GM19023 (cell line): ENCODE measurements around the gene NOC4L.

ENCODE experiments used
- ATAC-seq: cut with Tn5 transposase; IDR thresholded peaks from one replicate; pipeline ENCODE4 v1.9.1; 2021; ENCODE audit warnings: mild to moderate bottlenecking, moderate library complexity; ENCODE audit not compliant: unreplicated experiment

Gene NOC4L

DNA sequence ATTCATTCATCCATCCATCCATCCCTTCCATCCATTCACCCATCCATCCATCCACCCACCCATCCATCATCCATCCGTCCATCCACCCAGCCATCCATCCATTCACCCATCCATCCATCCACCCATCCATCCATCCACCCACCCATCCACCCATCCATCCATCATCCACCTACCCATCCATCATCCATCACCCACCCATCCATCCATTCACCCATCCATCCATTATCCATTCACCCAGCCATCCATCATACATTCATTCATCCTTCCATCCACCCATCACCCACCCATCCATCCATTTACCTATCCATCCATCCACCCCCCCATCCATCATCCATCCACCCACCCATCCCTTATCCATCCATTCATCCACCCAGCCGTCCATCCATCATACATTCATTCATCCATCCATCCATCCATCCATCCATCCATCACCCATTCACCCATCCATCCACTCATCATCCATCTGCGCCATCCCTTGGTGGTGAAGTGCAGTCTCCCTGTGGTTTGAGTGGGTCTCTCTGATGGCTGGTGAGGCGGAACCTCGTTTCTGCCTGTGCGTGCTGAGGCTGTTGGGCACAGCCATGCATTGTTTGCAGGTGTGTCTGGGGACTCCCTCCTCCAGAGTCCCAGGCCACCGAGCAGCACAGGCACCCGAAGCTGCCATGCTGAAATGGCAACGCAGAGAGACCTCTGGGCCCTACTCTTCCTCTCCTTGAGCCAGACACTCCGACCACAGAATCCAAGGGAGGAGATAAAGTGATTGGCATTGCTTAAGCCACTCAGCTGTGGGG, 22.7 kb downstream of the NOC4L start:
- ATAC-seq: no peak

DNA sequence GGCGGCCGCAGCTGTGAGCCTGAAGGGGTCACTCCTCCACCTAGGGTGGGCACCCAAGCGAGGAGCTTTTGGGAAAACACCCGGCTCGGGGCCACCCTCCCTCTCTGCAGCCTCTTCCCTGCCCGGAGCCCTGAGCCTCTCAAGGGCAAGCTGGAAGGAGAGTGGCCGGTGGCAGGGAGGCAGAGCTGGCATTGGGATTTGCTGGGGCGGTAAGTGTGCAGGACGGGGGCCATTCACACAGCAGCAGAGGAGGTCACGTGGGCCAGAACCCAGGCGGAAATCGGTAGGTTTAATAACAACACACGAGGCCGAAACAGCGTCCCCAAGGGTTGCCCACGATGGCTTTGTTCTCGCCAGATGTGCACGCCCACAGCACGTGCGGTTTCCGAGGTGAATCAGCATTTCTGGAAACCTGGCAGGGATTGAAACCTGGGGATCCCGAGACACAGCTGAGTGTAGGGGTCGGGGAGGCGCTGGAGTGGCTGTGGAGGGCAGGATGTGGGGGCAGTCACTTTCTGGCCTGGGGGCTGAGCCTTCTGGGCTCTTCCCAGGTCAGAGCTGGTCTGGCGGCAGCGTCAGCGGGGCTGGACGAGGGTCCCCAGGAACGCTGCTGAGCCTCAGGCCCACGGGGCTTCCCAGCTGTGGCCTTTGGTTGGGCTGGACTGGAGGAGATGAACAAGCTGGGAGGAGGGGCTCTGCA, 23.5 kb downstream of the NOC4L start:
- ATAC-seq: no peak

DNA sequence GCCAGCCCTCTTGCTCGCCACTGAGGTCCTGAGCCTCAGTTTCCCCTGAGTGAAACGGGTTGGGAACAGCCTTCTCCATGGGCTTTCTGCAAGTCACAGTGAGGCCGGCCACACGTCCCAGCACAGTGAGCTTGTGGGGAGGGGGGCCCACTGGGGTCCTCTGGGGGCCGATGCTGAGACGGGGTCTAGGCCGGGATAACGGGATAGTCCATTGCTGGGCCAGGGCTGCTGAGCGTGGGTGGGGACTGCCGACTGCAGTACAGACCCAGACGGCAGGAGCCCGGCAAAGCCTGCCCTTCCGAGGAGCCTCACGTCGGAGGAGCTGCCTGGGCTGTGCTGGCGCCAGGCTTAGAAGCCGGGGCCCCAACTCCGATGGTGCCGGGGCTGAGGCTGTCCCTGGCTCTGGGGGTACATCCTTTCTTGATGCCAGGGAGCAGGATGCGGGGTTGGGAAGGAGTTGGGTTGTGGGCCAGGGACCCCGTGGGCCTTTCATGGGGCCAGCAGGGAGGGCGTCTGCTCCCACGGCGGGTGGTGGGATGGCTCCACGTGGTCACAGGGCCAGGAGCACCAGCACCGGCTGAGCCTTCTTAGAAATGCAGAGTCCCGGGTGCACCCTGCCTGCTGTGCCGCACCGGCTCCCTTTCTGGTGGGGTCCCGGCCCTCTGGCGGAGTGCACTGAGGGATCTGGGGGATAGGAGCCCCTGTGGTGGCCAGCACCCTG, 24.2 kb downstream of the NOC4L start:
- no peak for ATAC-seq

DNA sequence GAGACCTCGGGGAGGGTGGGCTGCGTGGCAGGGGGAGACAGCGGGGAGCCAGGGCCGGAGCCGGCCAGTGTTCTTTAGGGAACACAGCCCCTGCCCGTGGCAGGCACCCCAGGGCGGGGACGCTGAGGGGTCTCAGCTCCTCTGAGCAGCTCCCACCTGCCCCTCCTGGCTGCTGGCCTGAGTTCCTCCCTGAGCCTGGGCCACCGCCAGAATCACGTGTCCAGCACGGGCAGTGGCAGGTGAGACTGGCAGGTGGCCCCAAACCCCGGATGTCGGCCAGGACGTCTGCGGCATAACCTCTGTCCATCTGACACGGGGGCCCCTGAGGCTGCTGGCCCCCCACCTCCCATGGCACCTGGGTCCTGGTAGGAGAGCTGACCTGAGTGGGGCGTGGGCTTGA, 25.1 kb downstream of the NOC4L start:
- ATAC-seq: no peak

DNA sequence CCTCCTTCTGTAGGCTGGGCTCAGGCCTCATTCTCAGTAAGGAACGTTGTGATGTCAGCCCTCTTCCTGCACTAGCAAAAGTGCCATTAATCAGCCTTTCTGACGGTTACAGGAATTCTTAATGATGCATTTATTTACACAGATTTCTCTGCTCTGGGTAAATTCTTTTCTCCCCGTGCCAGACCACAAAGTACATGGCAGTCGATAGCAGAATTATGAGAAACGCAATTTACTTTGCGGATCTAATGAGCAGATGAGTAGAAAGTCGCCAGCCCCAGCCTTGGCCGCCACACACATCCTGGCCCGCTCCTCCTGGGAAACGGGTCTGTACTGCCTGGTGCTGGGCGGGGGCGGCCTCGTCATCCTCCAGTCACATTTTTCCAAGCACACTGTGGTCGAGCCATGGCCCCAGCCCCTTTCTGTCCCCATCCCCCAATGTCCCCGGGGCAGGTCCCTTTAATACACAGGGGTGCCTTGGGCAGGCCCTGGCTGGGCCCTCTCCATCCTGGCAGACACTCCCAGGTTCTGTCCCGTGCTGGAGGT, 25.9 kb downstream of the NOC4L start:
- no peak for ATAC-seq

DNA sequence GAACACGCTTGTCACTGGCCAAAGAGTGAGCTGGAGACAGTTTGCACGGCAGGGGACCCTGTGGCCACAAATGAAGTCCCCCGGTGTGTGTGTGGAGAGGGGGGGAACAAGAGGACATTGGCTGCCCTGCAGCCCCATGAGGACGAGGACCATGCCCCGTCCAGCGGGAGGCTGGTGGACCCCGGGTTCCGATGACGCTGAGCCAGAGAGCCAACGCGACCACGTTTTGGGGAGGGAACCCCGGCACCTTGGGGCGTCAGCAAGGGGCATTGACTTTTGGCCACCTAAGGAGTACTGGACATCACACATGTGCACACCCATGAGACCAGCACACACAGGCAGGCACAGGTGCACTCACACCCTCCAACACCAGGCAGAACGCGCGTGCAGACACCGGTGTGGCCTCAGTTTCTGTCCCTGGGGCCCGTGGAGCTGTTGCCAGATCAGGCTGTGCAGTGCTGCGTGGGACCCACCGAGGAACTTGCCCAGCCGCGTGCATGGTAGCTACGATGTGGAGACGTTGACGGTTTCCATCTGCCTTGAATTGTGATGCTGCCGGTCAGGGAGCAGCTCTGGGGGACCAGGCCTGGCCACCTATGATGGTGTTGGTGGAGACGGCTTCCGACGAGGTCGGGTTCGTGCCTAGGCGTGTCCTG, 26.5 kb downstream of the NOC4L start:
- no peak for ATAC-seq

DNA sequence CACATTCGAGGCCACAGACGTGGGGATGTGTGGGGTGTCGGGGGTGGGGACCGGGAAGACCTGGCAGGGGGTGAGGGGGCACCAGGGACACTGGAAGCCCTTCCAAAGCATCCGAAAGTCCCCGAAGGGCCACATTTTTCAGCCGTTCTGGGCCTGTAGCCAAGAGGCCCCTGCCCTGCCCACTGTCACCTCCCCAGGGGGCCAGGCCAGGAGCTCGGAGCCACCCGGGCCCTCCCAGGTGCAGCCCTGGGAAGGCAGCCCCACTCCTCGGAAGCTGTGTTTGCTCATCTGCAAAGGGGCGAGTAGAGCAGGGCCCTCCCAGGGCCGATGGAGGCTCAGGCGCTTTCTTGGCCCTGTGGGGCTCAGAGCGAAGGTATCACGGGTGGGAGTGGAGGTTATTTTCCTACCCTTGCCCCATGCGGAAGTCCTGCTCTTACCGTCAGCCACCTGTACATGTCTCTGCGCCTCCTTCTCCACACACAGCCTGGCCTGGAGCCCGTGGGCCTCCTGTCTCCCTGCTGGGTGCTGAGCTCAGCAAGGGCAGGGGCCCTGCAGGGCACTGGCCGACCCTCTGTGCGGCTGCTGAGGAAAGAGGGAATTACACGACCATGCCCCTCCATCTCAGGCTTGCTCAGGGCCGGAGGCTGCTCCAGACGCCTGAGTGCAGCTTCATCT, 27.2 kb downstream of the NOC4L start:
- no peak for ATAC-seq

DNA sequence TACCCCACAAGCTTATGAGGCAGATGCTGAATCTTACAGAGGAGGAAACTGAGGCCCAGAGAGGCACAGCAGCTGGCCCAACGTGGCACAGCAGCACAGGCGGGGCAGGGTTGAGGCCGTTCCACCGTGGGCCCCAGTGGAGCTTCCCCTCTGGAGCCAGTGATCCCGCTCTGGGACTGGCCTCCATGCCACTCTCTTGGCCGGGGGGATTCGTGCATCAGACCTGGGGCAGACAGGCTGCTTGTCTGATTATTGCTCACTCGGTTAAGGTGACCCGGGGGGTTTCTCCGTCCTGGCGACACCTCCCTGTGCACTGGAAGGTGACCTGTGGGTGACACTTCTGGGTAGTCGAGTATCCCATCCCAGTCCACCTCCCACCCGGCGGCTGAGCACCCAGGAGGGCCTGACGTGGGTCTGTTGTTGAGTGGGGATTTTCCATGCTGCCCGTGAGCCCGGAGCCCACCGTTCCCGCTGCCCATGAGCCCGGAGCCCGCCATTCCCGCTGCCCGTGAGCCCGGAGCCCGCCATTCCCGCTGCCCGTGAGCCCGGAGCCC, 27.8 kb downstream of the NOC4L start:
- no peak for ATAC-seq

DNA sequence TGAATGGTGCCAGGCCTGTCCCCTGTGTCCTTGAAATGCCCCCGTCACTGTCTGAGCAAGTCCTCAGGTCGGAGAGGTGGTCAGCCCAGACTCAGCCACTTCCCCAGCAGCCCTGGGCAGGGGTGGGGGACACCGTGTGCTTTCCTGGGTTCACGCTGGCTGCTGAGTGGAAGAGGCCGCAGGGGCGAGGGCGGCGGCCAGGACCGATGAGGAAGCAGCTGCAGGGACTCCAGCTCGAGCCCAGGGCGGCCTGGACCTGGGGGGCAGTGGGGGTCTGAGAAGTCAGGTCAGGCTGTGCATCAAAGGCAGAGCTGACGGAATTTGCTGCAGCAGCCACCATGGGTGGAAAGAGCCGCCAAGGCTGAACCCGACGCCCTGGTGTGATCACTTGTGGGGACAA, 28.4 kb downstream of the NOC4L start:
- ATAC-seq: no peak

DNA sequence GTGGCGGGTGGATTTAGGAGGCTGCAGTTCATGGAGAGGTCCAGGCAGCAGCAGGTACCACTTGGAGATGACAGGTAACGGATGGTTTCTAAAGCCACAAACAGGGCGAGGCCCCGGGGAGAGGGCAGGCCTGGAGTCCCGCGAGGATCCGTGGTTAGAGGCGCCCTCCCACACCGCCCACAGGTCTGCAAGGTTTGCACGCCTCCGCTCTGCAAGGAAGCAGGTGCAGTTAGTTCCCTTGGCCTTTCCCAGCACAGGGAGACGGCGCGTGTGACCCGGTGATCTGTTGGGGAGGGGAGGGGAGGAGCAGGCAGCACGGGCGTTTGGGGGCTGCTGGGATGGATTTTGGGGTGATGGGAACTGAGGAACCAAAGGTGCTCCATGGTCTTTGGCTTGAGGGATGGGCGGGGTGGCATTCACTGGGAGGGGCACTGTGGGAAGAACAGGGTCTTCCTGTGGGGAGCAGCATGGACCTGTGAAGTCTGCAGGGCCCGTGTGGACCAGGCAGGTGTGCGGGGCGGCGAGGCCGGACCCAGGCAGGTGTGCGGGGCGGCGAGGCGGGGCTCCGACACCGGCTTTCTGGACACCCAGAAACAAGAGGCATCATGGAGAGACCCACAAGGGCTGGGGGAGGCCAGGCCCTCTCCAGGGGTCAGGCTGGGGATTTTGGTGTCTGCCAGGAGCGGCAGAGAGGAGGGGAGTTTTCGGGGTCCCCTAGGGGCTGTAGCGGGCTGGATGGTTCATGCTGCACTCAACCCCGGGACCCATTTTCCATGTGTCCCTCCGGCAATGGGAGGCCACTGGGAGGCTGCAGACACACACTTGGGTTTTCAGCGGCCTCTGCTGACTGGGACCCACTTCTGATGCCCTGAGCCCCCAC, 29.1 kb downstream of the NOC4L start:
- ATAC-seq: no peak

DNA sequence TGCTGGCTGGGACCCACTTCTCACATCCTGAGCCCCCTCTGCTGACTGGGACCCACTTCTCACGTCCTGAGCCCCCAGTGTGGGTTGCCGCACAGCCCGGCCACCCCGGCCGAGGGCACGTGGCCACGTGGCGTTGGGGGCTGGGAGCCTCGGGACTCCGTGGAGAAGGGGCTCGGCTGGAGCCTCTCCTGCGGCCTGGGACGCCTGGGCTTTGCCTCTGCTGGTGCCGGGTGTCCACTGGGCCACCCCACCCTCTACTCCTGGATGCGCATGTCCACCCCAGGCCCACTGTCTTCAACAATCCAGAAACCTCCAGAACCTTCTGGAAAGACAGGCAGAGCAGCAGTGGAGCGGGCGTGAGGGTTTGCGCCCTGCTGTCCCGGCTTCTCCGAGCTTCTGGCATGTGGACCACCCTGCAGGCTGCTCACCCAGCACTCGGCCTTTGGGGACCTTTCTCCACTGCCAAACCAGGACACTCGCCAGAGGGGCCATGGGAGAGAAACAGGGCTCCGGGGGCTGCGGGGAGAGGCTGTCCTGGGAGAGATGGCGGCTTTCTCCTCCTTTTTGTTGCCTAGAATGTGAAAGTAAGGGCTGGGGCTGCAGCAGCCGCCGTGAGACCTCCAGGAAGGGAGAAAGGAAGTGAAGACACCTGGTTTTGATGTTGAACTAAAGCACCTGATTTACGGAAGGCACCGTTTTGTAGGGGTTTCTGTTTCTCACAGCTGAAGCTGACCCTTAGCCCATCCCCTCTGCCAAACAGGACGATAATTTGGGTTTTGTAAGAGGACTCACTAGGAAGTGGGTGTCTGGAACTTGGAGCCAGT, 30.0 kb downstream of the NOC4L start:
- no peak for ATAC-seq

DNA sequence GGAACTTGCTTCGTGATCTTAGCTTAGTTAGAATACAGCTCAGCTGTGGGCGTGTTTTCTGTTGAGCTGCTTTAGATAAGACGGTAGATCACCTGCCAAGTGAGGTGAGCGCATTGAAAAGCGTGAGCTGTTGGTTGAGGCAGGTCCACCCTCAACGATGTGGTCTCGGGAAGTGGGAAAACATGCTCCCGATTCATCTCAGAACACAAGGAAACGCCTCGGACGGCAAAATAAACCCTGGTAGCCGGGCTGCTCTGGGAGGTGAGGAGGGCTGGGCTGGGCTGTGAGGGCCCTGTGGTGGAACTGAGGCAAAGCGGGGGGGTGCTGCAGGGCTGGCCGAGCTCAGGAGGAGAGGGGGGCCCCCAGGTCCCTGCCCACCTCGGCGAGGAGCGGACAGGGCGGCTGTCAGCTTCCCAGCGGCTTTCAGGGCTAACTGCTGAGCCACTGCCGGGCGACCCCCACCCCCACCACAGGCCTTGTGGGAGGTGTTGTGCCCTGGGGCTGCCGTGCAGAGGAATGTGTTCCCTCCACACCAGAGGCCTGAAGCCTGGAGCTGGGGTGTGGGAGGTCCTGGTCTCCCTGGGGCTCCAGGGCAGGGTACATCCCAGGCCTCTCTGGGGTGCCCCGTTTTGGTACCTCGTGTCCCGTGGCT, 30.7 kb downstream of the NOC4L start:
- ATAC-seq: no peak

DNA sequence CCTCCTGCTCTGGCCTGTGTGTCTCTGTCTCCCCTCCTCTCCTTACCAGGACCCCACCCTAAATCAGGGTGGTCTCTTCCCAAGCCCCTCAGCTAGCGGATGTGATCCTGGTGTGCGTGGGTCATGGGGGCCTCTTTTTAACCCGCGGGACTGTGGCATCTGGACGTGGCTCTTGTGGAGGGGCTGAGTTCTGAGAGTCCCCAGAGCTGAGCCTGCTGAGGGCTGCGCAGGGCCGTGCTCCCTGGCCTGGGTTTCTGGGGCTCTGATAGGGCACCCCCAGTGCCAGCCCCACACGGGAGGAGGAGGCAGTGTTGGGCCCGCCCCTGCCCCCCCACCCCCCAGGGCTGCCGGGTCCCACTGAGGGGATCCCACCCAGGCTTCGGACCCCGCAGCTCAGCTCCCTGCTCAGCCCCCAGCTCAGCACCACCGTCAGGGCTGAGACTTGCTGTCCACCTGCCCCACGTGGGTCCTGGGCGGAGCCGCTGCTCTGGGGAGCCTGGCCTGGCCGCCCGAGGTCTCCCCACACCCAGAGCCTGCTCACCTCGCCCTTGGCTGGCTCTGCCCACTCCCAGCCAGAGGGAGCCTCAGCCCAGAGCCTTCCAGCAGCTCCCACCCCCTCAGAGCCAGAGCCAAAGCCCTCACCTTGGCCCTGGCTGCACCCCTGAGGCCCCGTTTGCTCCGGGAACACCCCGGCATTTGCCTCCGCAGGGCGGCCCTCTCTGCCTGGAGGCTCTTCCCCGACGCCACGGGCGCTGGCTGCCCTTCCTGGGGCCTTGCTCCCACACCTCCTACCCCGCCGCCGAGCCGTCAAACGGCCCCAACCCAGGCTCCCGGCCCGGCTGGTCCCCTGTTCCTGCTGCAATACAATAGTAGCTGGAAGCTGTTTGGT, 31.5 kb downstream of the NOC4L start:
- no peak for ATAC-seq

DNA sequence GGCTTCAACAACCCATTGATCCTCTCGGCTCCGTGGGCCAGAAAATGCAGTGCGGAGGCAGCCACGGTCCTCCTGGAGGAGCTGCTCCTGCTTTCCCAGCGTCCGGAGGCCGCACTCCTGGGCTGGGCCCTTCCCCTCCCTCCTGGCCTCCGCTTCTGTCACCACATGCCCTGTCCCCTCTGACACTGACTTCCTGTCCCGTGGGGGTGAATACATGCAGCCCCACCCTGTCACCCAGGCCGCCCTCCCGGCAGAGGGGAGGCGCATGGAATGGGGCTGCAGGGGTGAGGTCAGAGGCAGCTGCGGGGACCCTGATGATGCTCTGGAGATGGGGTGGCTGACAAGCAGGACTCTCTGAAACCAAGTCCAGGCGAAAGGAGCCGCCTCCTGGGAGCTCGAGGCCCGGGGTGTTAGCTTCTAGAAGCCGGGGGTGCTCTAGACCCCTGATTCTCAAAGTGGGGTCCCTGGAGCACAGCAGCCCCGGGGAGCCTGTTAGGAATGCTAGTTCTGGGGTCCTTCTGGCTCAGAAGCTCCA, 32.2 kb downstream of the NOC4L start:
- no peak for ATAC-seq

DNA sequence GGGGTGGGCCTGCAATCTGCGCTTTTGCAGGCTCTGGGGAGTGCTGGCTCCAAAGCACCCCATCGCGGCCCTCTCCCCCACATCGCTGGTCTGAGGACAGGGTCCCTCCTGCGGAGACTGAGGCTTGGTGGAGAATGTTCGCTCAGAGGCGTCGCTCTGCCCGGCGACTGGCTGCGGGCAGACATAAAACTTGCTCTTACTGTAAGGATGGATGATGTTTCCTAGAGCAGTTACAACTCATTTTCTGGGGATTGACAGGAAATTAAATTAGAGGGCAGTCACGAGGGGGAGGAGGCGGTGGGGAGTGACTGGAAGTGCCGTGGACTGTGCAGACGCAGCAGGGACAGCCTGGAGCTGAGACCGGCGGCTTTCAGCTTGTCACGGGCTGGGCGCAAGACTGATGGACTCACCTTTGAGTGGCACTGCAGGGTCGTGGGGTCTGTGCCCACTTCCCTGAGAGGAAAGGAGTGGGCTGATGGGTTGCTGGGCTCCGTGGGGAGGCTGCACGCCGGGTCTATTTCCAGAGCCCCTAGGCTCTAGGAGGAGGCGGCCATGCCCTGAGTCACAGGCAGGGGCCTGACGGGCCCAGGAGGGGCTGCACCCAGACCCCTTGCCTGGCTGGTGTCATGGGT, 32.8 kb downstream of the NOC4L start:
- ATAC-seq: no peak

DNA sequence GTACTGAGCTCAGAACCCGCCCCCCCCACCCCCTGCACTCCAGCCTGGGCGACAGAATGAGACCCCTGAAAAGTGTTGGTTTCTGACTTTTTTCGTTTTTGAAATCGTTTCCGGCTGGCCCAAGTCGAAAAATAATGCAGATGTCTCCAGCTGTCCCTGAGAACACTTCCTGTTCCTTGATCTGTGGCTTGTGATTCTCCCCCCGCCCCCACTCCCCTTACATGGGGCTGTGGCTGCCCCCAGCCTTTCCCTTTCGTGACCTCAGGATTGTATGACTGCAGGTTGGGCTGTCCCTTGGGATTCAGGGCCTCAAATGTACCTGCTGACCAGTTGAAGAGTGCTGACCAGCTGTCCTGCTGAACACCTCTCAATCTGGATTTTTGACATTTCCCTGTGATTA, 34.1 kb downstream of the NOC4L start:
- no peak for ATAC-seq
